ENCODE data around the gene MGLL. TPM values are rescaled to one million over a fixed set of nuclear protein-coding genes. Genes with fewer than 3 reads are reported as not detected.
A peak's percentile ranks its signal among the peaks of the same experiment; 100 is the strongest.

Gene MGLL
- polyA plus RNA-seq, 1 donor from 2014 or later: 8.6 TPM

DNA sequence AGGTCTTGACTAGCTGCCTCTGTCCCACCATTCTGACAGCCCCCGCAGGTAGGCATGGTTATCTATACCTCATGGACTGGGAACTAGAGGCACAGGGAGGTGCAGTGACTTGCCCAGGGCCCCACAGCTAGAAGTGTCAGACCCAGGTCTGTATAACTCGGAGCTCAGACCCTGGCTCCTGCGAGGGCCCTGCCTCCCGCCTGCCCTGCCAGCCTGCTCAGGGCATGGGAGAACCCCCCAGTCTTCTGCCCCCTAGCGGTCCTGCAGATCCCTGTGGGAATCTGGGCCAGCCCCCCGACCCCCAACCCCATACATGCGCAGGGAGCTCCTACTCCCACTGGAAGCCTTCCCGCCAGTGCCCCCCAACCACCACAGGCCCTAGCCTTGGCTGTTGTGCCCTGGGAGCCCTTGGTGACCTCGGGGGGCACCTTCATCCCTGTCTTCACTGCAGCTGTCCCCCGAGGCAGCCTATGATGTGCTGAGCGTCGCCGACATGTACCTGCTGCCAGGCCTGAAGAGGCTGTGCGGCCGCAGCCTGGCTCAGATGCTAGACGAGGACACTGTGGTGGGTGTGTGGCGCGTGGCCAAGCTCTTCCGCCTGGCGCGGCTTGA, 142.7 kb downstream of the MGLL start:
- H3K36me3 Mint-ChIP-seq: peaks cover 2% of the 10 kb centered on the region
- no peak overlapping the region for H3K27ac Mint-ChIP-seq
- H3K9me3 Mint-ChIP-seq: peaks cover 0 to 2% (median 0%) of the 10 kb centered on the region in 3 donors
- H3K4me3 Mint-ChIP-seq: no peak overlapping the region
- peaks cover 6 to 16% (median 9%) of the 10 kb centered on the region in 3 donors for H3K4me1 Mint-ChIP-seq
- H3K27me3 Mint-ChIP-seq: no peaks in the 10 kb centered on the region

DNA sequence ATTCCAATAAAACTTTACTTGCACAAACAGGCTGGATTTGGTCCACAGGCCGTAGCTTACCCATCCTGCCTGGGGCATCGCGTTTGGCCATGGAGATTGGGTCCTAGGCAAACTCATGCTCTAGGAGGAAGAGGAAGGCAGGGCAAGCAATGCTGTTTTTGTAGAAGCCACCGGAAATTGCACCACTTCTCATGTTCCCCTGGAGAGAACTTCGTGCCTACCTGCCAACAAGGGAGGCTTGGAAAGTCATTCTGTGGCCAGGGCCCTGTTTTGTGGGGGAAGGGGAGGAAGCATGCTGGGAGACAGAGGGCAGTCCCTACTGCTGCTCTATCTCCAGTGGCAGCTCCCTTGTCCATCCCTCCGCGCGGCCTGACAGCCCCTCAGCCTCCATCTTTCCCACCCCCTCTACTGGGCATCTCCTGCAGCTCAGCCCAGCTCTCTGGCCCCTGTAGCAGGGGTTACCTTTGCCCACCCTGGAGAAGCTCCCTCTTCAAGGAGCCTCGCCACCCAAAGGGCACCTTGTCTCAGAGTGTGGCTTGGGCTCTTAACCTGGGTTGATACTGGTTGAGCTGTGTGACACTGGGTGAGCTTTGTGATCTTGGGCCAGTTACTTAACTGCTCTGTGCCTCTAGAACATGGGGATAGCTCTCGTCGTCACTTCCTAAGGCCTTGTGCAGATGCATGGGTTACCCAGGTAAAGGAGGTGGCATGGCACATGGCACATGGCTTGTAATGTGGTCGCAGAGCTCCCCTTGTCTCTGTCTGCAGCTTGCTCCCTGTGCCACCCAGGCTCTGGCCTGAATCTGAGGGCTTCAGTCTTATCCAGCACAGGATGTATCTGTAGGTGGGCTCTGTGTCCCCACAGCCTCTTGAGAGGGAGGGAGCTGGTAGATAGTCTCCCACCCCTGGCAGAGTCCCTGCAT, 143.4 kb downstream of the MGLL start:
- Mint-ChIP-seq H3K4me1 (peaks cover 9 to 19% (median 11%) of the 10 kb centered on the region in 3 donors), H3K9me3 (peaks cover 0 to 2% (median 0%) of the 10 kb centered on the region in 3 donors), H3K4me3 (peak overlapping the region in 1 of 4 donors; percentile 40), H3K27me3 (no peaks in the 10 kb centered on the region), H3K36me3 (peaks cover 6% of the 10 kb centered on the region), H3K27ac (peak overlapping the region in 1 of 3 donors; percentile 39)

DNA sequence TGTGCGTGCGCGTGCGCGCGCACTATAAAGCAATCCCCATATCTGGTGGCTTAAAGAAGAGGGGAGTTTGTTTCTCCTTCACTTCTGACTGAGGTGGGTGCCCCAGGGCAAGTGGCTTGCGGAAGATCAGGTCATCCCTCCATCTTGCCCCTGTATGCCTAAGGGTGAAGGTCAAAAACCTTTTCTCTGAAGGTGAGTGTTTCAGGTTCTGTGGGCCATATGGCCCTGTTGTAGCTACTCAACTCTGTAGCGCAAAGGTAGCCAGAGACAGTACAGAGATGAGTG, 144.1 kb downstream of the MGLL start:
- Mint-ChIP-seq H3K4me3 (peak overlapping the region in 1 of 4 donors; percentile 12), H3K36me3 (peaks cover 6% of the 10 kb centered on the region), H3K9me3 (peaks cover 0 to 2% (median 0%) of the 10 kb centered on the region in 3 donors)

DNA sequence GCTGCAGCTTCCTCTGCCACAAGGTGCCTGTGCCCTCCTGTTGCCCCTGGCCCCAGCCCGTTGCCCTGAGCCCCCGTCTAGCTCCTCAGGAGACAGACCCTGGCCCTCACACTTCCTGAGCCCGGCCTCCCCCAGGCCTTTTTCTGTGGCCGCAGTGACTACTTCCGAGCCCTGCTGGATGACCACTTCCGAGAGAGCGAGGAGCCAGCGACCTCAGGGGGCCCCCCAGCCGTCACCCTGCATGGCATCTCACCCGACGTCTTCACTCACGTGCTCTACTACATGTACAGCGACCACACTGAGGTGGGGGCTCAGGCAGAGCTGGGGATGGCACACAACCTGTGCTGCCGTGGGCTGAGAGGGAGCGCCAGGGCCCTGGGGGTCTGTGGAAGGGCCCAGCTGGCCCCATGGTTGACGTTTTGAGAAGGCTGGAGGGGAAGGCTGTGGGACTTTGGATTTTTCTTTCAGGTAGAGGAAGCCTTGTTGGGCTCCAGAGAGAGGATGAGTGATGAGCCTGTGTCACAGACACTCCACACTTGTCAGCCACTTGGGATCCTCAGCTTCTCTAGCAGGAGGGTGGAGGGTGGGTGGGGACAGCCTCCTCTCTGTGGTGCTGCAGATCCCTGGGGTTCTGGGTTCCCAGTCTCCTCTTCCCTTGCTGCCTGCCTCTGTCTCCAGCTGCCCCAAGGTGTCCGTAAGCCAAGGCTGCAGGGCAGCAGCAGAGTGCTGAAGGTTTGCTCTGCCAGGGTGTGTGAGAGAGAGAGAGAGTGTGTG, 144.6 kb downstream of the MGLL start:
- H3K27me3 Mint-ChIP-seq: no peaks in the 10 kb centered on the region
- peak overlapping the region in 1 of 4 donors; percentile 52 for H3K4me3 Mint-ChIP-seq
- H3K9me3 Mint-ChIP-seq: peaks cover 0 to 2% (median 0%) of the 10 kb centered on the region in 3 donors
- peaks cover 9 to 22% (median 16%) of the 10 kb centered on the region in 3 donors for H3K4me1 Mint-ChIP-seq
- H3K36me3 Mint-ChIP-seq: peaks cover 6% of the 10 kb centered on the region
- peak overlapping the region in 1 of 3 donors; percentile 39 for H3K27ac Mint-ChIP-seq

More for the DNA sequence above, 144.1 kb downstream of the MGLL start:
- no peaks in the 10 kb centered on the region for H3K27me3 Mint-ChIP-seq
- H3K4me1 Mint-ChIP-seq: peaks cover 9 to 22% (median 16%) of the 10 kb centered on the region in 3 donors
- H3K27ac Mint-ChIP-seq: peak overlapping the region in 1 of 3 donors; percentile 39

DNA sequence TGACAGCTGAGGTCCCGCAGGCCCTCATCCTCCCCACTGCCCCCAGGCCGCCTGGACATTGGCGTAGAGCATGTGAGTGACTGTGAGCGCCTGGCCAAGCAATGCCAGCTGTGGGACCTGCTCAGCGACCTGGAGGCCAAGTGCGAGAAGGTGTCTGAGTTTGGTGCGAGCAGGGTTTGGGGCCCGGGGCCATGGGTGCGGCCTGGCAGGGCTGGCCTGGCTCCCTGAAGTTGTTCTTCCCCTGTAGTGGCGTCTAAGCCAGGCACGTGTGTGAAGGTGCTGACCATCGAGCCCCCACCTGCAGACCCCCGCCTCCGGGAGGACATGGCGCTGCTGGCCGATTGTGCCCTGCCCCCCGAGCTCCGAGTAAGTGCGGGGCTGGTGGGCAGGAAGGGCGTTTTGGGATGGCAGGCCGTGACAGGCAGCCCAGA, 145.4 kb downstream of the MGLL start:
- Mint-ChIP-seq H3K9me3 (no peaks in the 10 kb centered on the region), H3K27me3 (no peaks in the 10 kb centered on the region), H3K4me3 (peak overlapping the region in 1 of 4 donors; percentile 52)

DNA sequence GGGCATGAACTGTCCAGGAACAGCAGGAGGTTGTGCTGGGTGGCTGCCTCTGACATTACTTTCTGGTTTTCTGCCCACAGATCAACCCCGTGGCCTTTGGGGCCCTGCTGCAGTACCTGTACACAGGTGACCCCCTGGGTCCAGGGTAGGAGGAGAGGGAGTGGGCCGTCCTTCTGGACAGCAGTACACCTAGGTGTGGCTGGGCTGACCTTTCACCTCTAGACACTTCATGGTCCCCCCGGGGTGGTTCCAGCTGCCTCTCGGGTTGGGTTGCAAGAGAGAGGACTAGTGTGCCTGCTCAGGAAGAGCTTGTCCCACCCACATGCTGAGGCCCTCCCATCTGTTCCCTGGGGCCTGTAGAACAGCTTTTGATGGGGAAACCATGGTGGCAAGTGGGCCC, 145.9 kb downstream of the MGLL start:
- Mint-ChIP-seq H3K4me3 (peak overlapping the region in 1 of 4 donors; percentile 38), H3K27ac (peak overlapping the region in 1 of 3 donors; percentile 50), H3K9me3 (no peaks in the 10 kb centered on the region)

More for the DNA sequence above, 145.4 kb downstream of the MGLL start:
- H3K36me3 Mint-ChIP-seq: peaks cover 6% of the 10 kb centered on the region
- H3K27ac Mint-ChIP-seq: no peak overlapping the region
- H3K4me1 Mint-ChIP-seq: peaks cover 9 to 22% (median 16%) of the 10 kb centered on the region in 3 donors

DNA sequence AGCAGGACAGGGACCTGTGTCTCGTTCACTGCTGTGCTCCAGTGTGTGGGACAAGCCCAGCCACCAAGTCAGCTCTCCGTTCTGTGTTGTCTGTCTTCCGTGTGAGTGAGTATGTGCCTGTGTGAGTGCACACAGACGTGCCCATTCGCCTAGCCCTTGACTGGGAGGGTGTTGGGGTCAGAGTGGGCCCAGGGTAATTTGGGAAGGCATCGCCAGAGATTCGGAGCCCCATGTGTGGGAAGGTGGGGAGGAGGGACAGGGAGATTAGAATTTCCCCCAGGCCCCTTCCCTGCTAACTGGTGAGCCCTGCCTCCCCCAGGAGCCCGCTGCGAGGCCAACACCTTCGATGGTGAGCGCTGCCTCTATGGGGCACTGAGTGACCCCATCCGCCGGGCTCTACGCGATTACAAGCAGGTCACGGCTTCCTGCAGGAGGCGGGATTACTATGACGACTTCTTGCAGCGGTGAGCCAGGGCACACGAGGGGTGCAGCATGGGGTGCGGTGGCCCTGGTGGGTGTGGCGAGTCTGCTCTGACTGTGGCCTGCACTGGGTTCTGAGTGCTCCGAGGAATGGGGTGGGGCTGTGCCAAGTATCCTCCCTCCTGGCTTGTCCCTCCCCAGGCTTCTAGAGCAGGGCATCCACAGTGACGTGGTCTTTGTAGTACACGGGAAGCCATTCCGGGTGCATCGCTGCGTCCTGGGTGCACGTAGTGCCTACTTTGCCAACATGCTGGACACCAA, 146.5 kb downstream of the MGLL start:
- peak overlapping the region in 3 of 4 donors; percentile 46 to 88 (median 72) for H3K4me3 Mint-ChIP-seq
- H3K36me3 Mint-ChIP-seq: peaks cover 6% of the 10 kb centered on the region
- H3K27me3 Mint-ChIP-seq: no peaks in the 10 kb centered on the region
- no peaks in the 10 kb centered on the region for H3K9me3 Mint-ChIP-seq
- H3K4me1 Mint-ChIP-seq: peaks cover 0 to 17% (median 14%) of the 10 kb centered on the region in 3 donors
- H3K27ac Mint-ChIP-seq: peak overlapping the region in 1 of 3 donors; percentile 50

More for the DNA sequence above, 145.9 kb downstream of the MGLL start:
- no peaks in the 10 kb centered on the region for H3K27me3 Mint-ChIP-seq
- H3K36me3 Mint-ChIP-seq: peaks cover 6% of the 10 kb centered on the region
- H3K4me1 Mint-ChIP-seq: peaks cover 6 to 18% (median 15%) of the 10 kb centered on the region in 3 donors

DNA sequence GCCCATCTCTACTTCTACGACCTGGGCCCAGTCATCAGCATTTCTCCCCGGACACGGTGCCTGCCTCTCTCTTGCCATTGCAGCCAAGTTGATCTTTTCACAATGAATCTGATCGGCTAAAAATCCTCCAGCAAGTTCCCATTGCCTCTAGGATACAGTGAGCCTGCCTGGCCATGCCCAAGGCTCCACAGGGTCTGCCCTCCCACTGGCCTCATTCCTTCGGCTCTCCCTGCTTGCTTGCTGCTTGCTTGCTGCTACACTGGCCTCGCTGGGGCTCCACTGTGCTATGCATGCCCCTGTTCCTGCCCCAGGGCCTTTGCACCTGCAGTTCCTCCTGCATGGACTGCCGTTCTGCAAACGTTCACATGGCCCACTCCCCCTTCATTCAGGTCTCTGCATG, 147.5 kb downstream of the MGLL start:
- Mint-ChIP-seq H3K9me3 (no peaks in the 10 kb centered on the region), H3K4me3 (peak overlapping the region; percentile 59 to 92 (median 84)), H3K27ac (peak overlapping the region in 2 of 3 donors; percentile 19 to 80)

DNA sequence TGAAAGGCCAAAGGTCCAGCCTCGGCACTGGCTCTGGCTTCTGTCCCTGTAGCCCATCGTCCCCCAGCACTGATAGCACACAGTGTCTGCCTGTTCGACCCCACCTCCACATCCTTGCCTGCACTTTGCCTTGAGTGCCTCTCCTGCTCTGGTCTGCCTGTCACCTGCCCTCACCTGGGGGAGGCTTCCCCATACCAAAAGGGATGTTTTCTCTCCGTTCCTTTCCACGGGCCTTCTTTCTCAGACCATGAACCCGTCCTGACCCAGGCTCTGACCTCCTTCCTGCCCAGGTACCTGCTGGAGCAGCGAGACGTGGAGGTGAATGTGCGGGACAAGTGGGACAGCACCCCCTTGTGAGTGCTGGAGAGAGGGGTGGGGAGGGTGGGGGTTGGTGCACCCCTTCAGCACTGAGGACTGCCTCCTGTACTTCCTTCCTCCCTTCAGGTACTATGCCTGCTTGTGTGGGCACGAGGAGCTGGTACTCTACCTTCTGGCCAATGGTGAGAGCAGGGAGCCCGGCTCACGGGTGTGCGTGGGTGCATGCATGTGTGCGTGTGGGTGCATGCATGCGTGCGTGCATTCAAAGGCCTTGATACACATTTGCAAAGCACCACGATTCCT, 148.1 kb downstream of the MGLL start:
- Mint-ChIP-seq H3K4me3 (peak overlapping the region; percentile 87 to 97 (median 90)), H3K9me3 (no peaks in the 10 kb centered on the region), H3K27me3 (no peaks in the 10 kb centered on the region), H3K27ac (peak overlapping the region in 2 of 3 donors; percentile 84), H3K4me1 (peaks cover 0 to 17% (median 14%) of the 10 kb centered on the region in 3 donors), H3K36me3 (peaks cover 6% of the 10 kb centered on the region)

More for the DNA sequence above, 147.5 kb downstream of the MGLL start:
- Mint-ChIP-seq H3K36me3 (peaks cover 6% of the 10 kb centered on the region), H3K4me1 (peaks cover 0 to 17% (median 14%) of the 10 kb centered on the region in 3 donors), H3K27me3 (no peaks in the 10 kb centered on the region)

DNA sequence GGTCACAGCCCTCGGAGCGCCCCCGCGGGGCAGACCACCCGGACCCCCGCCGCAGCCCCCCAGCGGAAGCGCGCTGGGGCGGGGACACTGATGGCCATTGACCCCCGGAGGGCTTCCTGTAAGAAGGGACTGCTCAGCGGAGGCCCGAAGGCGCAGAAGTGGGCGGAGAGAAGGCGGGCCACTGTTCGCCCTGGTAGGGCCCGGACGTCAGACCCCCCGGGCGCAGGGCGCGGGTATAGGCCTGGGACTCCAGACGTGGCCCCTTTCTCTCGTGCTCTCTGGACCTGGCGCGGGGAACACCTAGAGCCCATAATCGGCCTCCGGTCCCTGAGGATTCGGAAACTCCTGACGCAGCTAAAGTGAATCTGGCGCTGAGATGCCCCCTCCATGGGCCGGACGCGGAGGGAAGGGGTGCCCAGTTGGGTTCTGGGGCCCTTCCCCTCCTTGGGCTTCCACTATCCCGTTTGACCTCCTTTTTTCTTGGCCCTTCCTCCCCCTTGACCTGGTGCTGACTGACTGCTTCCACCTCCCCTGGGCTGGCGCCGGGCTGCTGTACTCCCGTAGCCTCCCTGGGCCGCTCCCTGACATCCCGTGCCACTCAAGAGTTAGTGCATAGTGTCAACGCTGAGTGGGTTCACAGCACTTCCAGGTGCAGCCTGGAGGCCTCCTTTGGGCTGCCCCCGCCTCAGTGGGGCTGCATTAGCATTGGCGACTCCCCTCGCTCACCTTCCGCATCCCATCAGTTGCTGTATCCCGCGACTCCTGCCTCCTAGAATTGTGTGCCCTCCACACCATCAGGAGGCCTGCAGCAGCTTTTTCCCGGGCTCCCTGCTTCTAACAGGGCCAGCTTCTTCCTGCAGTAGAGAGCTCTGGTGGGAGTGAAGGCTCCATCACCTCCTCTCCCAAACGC, 148.9 kb downstream of the MGLL start:
- Mint-ChIP-seq H3K27ac (peak overlapping the region; percentile 84 to 92 (median 84)), H3K4me1 (peaks cover 0 to 17% (median 14%) of the 10 kb centered on the region in 3 donors), H3K36me3 (peaks cover 6% of the 10 kb centered on the region), H3K9me3 (no peaks in the 10 kb centered on the region), H3K27me3 (no peaks in the 10 kb centered on the region), H3K4me3 (peak overlapping the region; percentile 87 to 97 (median 90))

DNA sequence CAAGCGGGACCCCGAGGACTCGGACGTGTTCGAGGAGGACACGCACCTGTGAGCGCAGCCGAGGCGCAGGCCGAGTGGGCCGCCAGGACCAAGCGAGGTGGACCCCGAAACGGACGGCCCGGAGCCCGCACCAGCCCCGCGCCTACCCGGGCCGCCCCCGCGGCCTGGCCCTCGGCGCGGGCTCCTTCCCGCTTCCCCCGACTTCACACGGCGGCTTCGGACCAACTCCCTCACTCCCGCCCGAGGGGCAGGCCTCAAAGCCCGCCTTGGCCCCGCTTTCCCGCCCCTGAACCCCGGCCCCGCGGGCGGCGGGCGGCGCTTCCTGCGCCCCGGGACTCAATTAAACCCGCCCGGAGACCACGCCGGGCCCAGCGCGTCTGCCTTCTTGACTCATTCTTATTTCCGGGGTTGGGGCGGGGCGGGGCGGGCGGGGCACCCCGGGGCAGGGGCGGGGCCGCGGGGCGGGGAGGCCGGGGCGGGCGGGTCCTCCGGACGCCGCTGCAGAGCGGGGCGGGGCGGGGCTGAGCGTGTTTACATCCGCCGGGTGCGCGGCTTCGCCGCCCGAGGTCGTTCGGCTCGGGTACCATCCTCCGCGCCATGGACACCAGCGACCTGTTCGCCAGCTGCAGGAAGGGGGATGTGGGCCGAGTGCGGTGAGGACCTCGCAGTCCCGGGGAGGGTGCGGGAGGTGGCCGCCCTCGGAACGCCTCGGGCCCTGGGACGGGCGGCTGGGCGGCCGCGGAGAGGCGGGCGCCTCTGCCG, 149.7 kb downstream of the MGLL start, which contains the start of gene ABTB1:
Gene ABTB1 (plus strand): TSS at position 524 of the 762 bp plus-strand sequence. CDS start 74 bp downstream, at position 598.
- peaks cover 6% of the 10 kb centered on the region for H3K36me3 Mint-ChIP-seq
- no peaks in the 10 kb centered on the region for H3K9me3 Mint-ChIP-seq
- peaks cover 0 to 17% (median 14%) of the 10 kb centered on the region in 3 donors for H3K4me1 Mint-ChIP-seq

More for the DNA sequence above, 149.7 kb downstream of the MGLL start, which contains the start of gene ABTB1:
- peak within 1 kb of the TSS; percentile 89 to 96 (median 93) for H3K27ac Mint-ChIP-seq
- H3K4me3 Mint-ChIP-seq: peak within 1 kb of the TSS; percentile 87 to 97 (median 92)
- H3K27me3 Mint-ChIP-seq: no peaks in the 10 kb centered on the region
